Liver (tissue), 9 donors: ENCODE data around the gene NFATC4. TPM values are rescaled to one million over a fixed set of nuclear protein-coding genes. Genes with fewer than 3 reads are reported as not detected.

ENCODE experiments used
- DNase-seq: peaks from one replicate; pipeline ENCODE4 v3.0.0-alpha.2; 2017; ENCODE audit warnings: low spot score
- H3K27ac ChIP-seq, 2 donors: one replicate each; pipeline ENCODE4 v1.7.0; 2013; ENCODE audit warnings: inconsistent platforms in 2 of 2, low read length in 2 of 2, control low read depth in 1 of 2, low read depth in 1 of 2, mild to moderate bottlenecking in 1 of 2
- H3K27me3 ChIP-seq, 4 donors: one replicate each; pipeline versions ENCODE4 v1.6.1 to v1.7.0; 2013; ENCODE audit warnings: low read length in 3 of 4, inconsistent platforms in 1 of 4, mild to moderate bottlenecking in 1 of 4, moderate library complexity in 1 of 4; ENCODE audit not compliant: control insufficient read depth in 4 of 4, insufficient read depth in 4 of 4
- H3K36me3 ChIP-seq, 4 donors: one replicate each; pipeline versions ENCODE4 v1.6.1 to v1.7.0; 2013; ENCODE audit warnings: low read length in 3 of 4, mild to moderate bottlenecking in 3 of 4, low read depth in 1 of 4, moderate library complexity in 1 of 4; ENCODE audit not compliant: control insufficient read depth in 4 of 4, insufficient read depth in 3 of 4
- H3K4me1 ChIP-seq, 4 donors: one replicate each; pipeline versions ENCODE4 v1.6.1 to v1.7.0; 2013; ENCODE audit warnings: low read length in 3 of 4, mild to moderate bottlenecking in 3 of 4, moderate library complexity in 1 of 4; ENCODE audit not compliant: control insufficient read depth in 4 of 4, insufficient read depth in 4 of 4
- H3K4me3 ChIP-seq, 3 donors: one replicate each; pipeline versions ENCODE4 v1.6.1 to v1.7.0; 2013; ENCODE audit warnings: low read length in 3 of 3, control low read depth in 1 of 3, low read depth in 1 of 3, mild to moderate bottlenecking in 1 of 3
- H3K9ac ChIP-seq, 2 donors: one replicate each; pipeline ENCODE4 v1.7.0; 2013; ENCODE audit warnings: low read length in 2 of 2, mild to moderate bottlenecking in 2 of 2, moderate library complexity in 2 of 2, control low read depth in 1 of 2, low read depth in 1 of 2
- H3K9me3 ChIP-seq, 4 donors: one replicate each; pipeline versions ENCODE4 v1.6.1 to v1.7.0; 2013; ENCODE audit warnings: low read length in 3 of 4; ENCODE audit not compliant: control insufficient read depth in 4 of 4
- CTCF ChIP-seq: fragments of 150-350 bp; IDR thresholded peaks from 2 replicates; pipeline ENCODE4 v1.5.1; 2017; ENCODE audit warnings: improper control_type of control experiment, low read depth, low read length; ENCODE audit not compliant: missing input control
- EGR1 ChIP-seq, 2 donors: IDR thresholded peaks; 2 replicates each; pipeline ENCODE4 v1.6.1; 2016 to 2018; ENCODE audit warnings: antibody characterized with exemption in 2 of 2, low read depth in 2 of 2
- FOXA1 ChIP-seq: IDR thresholded peaks from 2 replicates; pipeline ENCODE4 v1.6.1; 2016; ENCODE audit warnings: antibody characterized with exemption
- FOXA2 ChIP-seq: IDR thresholded peaks from 2 replicates; pipeline ENCODE4 v1.6.1; 2016; ENCODE audit warnings: antibody characterized with exemption
- GABPA ChIP-seq, 2 donors: IDR thresholded peaks in 1 of 2; conservative IDR thresholded peaks in 1 of 2; 2 replicates each; pipeline ENCODE4 v1.6.1; 2016; ENCODE audit warnings: antibody characterized with exemption in 2 of 2, mild to moderate bottlenecking in 1 of 2, moderate library complexity in 1 of 2
- HNF4A ChIP-seq, 2 donors: conservative IDR thresholded peaks; 2 replicates each; pipeline ENCODE4 v1.6.1; 2016; ENCODE audit warnings: antibody characterized with exemption in 2 of 2, mild to moderate bottlenecking in 2 of 2
- HNF4G ChIP-seq: IDR thresholded peaks from 2 replicates; pipeline ENCODE4 v1.6.1; 2016; ENCODE audit warnings: antibody characterized with exemption
- NR2F2 ChIP-seq: IDR thresholded peaks from 2 replicates; pipeline ENCODE4 v1.6.1; 2016; ENCODE audit warnings: antibody characterized with exemption
- REST ChIP-seq: IDR thresholded peaks from 2 replicates; pipeline ENCODE4 v1.6.1; 2016; ENCODE audit warnings: antibody characterized with exemption, mild to moderate bottlenecking
- RXRA ChIP-seq, 2 donors: IDR thresholded peaks; 2 replicates each; pipeline ENCODE4 v1.6.1; 2017 to 2018; ENCODE audit warnings: antibody characterized with exemption in 2 of 2, mild to moderate bottlenecking in 1 of 2
- SP1 ChIP-seq: IDR thresholded peaks from 2 replicates; pipeline ENCODE4 v1.6.1; 2018; ENCODE audit warnings: antibody characterized with exemption, mild to moderate bottlenecking
- TAF1 ChIP-seq: conservative IDR thresholded peaks from 2 replicates; pipeline ENCODE4 v1.6.1; 2016; ENCODE audit warnings: antibody characterized with exemption, mild to moderate bottlenecking
- YY1 ChIP-seq: IDR thresholded peaks from 2 replicates; pipeline ENCODE4 v1.6.1; 2016; ENCODE audit warnings: antibody characterized with exemption, mild to moderate bottlenecking
- ZBTB33 ChIP-seq: IDR thresholded peaks from 2 replicates; pipeline ENCODE4 v1.6.1; 2016; ENCODE audit warnings: antibody characterized with exemption
- WGBS: extraction: QIAGEN DNeasy Blood & Tissue Kit; methylation state at CpG from one replicate; pipeline ENCODE4 v1.1.7; 2013; 5-methylcytosine and 5-hydroxymethylcytosine counted together
- polyA plus RNA-seq, 2 donors: library from polyadenylated mRNA; stranded (reverse) in 1 of 2; unstranded in 1 of 2; fragments of 200-250 nt in 1 of 2; fragments of >200 nt in 1 of 2; fragmentation: Nextera tagmentation in 1 of 2; extraction: Ambion mirVana in 1 of 2; gene quantifications; one replicate each; pipeline versions ENCODE4 v1.2.1 to v1.2.3, GENCODE V29; 2013 to 2015
- total RNA-seq, 2 donors: library from RNA; depleted of rRNA; stranded (reverse); fragments of >200 nt; gene quantifications; one replicate each; pipeline ENCODE4 v1.2.3, GENCODE V29; 2014
- TF ChIP-seq, protein P1 (sequence below): IDR thresholded peaks from 2 replicates; pipeline ENCODE4 v1.6.1; 2016; ENCODE audit warnings: antibody characterized with exemption
- donor health status: healthy.
- donor health status: healthy.
- donor health status: healthy.
- donor health status: healthy.
- donor health status: healthy.

Gene NFATC4
- total and polyA plus RNA-seq, 4 donors, result 1.0 to 3.6 (median 1.8) TPM

DNA sequence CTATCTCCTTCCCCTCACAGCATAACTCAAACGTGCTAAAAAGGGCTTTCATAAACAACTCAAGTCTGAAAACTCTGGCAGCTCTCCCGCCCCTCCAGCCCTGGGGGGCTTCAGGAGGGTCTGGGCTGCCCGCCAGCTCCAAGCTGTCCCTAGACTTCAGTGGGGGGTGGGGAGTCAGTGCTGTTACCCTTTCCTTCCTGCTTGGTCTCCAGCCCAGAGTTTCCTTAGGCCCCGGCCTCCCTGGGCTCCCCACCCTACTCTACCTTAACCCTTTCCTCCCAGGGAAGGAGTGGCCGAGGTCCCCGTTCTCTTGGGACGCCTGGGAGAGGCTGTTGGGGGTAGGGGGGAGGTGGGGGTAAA is 30.3 kb downstream of the NFATC4 start:
- H3K27ac ChIP-seq, result no peak overlapping the region
- peak overlapping the region in 1 of 3 donors; percentile 58 for H3K4me3 ChIP-seq
- H3K9ac ChIP-seq, result no peak overlapping the region
- no peaks in the 10 kb centered on the region for H3K27me3 ChIP-seq
- no peaks in the 10 kb centered on the region for H3K9me3 ChIP-seq
- H3K4me1 ChIP-seq, result peaks cover 3 to 35% (median 25%) of the 10 kb centered on the region in 4 donors
- DNase-seq, result no peak
- H3K36me3 ChIP-seq, result no peaks in the 10 kb centered on the region
- WGBS, result 61% methylated on average over 7 of the region's 7 CpGs
- TF ChIP-seq SP1, result no peak
- no peak for TF ChIP-seq YY1
- TF ChIP-seq HNF4G, result no peak
- no peak for TF ChIP-seq GABPA (IDR thresholded peaks at IDR 0.05 in 1 of 2, conservative IDR thresholded peaks at IDR 0.05 in 1 of 2)
- TF ChIP-seq ZBTB33, result no peak

DNA sequence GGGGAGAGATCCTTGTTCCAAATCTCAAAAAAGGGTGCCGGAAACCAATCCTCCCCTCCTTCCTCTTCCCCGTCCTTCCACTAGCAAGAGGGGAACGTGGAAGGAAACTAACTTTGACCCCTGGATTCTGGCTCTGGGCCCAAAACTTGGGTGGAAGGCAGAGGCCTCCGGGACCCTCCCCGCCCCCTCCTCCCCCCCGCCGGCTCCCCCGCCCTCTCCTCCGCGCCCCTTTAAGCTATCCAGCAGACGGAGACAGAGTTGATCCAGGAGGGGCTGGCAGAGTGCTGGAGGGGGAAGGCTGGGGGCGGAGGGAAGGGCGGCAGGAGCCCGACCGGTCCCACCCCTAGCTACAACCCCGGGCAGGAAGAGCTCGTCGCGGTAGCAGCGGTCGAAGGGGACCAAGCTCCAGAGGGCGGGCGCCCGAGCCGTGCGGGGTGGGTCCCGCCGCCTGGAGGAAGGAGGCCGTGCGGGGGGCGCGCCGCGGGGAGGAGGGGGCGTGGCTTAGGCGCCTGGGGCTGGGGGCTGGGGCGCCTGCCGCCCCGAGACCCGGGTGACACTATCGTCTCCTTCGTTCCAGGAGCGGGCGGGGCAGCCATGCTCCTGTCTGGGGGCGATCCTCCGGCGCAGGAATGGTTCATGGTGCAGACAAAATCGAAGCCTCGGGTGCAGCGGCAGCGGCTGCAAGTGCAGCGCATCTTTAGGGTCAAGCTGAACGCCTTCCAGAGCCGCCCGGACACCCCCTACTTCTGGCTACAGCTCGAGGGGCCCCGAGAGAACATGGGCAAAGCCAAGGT is 30.9 kb downstream of the NFATC4 start, which contains the start of gene NYNRIN:
Gene NYNRIN, plus strand, starts transcription at position 351 of the 794 bp plus-strand sequence. Its CDS starts 244 bp downstream, at position 595.
- TF ChIP-seq GABPA (IDR thresholded peaks at IDR 0.05 in 1 of 2, conservative IDR thresholded peaks at IDR 0.05 in 1 of 2), result no peak
- TF ChIP-seq TAF1, result no peak
- no peak for TF ChIP-seq CTCF
- no peak for TF ChIP-seq REST
- TF ChIP-seq ZBTB33, result no peak
- TF ChIP-seq FOXA2, result no peak
- TF ChIP-seq HNF4A (conservative IDR thresholded peaks at IDR 0.05), result no peak
- no peak for TF ChIP-seq EGR1 (IDR thresholded peaks at IDR 0.05; ENCODE audit: low read depth in 2 of 2)
- TF ChIP-seq, protein P1, sequence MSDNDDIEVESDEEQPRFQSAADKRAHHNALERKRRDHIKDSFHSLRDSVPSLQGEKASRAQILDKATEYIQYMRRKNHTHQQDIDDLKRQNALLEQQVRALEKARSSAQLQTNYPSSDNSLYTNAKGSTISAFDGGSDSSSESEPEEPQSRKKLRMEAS, result no peak
- TF ChIP-seq FOXA1, result no peak
- no peak for TF ChIP-seq NR2F2
- TF ChIP-seq RXRA (IDR thresholded peaks at IDR 0.05), result no peak
- no peak for TF ChIP-seq SP1
- no peak for TF ChIP-seq YY1
- Histone ChIP-seq H3K4me1 (peaks cover 3 to 39% (median 28%) of the 10 kb centered on the region in 4 donors), H3K4me3 (peak within 1 kb of the TSS; percentile 50 to 58 (median 53)), H3K27ac (peak within 1 kb of the TSS; percentile 36 to 45), H3K27me3 (no peaks in the 10 kb centered on the region), H3K9me3 (no peaks in the 10 kb centered on the region), H3K36me3 (no peaks in the 10 kb centered on the region), H3K9ac (peak within 1 kb of the TSS; percentile 3 to 10)
- 5% methylated on average over 57 of the region's 57 CpGs for WGBS
- peak; percentile 59 for DNase-seq
